HG03103 (cell line): ENCODE measurements around the gene GLIS2.

Experiments
- ATAC-seq: cut with Tn5 transposase; IDR thresholded peaks from one replicate; pipeline ENCODE4 v1.9.1; 2021; ENCODE audit warnings: low read depth; ENCODE audit not compliant: unreplicated experiment

Gene GLIS2

DNA sequence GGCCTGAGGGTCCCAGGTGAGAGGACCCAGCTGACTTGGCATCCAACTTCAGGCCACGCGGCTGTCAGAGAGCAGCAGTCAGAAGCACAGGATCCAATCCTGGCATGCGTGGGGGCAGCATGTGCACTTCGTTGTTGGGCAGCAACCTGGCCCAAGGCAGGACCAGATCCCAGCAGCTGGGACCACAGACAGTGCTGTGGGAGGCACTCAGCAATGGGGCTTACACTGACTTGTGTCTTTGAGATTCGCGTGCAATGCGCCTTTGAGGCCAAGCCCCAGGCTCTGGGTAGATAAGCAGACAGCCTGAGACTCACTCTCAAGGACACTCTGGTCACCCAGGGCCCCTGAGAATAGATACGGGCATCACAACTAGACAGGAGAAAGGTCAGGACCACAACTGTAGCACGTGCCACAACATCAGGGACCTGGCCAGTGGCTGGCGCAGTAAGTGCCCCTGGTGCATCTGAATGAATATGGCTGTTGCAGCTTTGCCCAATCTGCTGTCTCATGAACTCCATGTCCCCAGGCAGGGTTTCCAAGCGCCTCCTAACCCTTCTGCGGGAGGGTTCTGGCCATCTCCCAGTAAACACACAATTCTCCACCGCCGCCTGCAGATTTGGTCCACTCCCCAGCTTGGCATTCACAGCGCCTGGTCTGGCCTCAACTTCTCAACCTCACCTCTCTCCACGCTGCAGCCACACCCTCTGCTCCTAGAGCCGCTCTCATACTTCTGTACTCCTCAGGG, 32.1 kb downstream of the GLIS2 start:
- no peak for ATAC-seq

DNA sequence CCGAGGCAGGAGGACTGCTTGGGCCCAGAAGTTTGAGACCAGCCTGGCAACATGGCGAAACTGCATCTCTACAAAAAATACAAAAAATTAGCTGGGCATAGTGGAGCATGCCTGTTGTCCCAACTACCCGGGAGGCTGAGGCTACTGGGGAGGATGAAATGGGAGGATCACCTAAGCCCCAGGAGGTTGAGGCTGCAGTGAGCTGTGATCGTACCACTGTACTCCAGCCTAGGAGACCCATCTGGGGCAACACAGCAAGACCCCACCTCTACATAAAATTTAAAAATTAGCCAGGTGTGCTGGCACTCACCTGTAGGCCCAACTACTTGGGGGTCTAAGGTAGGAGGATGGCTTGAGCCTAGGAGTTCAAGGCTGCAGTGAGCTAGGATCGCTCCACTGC, 33.5 kb downstream of the GLIS2 start:
- no peak for ATAC-seq

DNA sequence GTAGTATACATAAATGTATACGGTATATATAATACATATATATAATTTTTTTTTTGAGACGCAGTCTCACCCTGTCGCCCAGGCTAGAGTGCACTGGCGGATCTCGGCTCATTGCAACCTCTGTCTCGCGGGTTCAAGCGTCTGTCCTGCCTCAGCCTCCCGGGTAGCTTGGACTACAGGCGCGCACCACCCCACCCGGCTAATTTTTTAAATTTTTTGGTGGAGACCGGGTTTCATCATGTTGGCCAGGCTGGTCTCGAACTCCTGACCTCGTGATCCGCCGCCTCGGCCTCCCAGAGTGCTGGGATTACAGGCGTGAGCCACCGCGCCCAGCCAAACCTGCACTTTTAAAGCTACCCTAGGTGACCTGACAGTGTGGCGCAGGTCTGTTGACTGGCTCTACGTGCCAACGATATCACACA, 34.5 kb downstream of the GLIS2 start:
- no peak for ATAC-seq

DNA sequence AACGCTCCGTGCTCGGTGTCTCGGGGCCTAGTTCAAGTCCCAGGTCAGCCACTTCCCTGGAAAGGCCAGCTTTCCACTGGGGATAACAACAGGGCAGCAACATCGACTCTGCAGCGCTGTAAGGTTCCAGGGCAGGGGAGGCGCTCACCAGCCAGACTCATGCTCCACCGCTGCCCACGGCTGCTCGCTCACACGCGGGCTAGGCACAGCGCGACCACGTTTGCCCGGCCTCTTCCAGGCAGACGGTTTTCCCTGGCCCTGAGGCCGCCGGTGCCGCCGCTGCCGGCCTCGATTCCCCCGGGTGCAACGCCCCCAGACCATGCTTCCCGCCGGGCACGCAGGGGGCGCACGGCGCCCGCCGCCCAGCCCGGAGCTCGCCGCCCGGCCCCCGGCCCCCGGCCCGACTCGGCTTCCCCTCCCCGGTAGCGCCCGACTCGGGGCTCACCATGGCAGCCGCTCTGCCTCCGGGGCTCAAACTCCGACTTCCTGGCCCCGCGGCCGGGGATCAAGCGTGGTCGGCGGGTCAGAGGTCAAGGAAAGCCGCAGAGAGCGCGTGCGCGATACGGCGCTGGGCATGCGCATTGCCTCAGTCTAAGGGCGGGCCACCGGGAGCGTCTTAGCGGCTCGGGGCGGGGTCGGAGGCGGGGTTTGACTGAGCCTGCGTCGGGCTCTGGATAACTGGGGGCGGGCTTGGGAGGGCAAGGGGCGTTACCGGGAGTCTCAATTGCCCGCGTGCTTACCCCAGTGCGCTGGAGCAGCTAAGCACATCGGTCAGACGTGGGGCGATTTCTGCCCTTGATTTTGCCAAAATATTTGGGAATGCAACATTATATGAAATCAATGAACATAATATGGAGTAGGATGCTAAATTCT, 35.2 kb downstream of the GLIS2 start, which contains the start of gene PAM16:
Gene PAM16, minus strand, starts transcription at position 535 of the 873 bp plus-strand sequence. Its CDS starts 87 bp downstream, at position 448.
- ATAC-seq = peak; percentile 91

DNA sequence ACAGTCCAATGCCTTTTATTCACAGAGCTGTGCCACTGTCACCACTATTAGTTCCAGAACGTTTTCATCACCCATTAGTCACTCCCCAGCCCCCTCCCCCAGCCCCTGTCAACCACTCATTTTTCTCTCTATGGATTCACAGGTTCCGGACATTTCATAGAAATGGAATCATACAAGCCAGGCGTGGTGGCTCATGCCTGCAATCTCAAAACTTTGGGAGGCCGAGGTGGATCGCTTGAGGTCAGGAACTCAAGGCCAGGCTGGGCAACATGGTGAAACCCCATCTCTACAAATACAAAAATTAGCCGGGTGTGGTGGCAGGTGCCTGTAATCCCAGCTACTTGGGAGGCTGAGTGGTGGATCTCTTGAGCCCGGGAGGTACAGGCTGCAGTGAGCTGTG, 36.0 kb downstream of the GLIS2 start:
- no peak for ATAC-seq

DNA sequence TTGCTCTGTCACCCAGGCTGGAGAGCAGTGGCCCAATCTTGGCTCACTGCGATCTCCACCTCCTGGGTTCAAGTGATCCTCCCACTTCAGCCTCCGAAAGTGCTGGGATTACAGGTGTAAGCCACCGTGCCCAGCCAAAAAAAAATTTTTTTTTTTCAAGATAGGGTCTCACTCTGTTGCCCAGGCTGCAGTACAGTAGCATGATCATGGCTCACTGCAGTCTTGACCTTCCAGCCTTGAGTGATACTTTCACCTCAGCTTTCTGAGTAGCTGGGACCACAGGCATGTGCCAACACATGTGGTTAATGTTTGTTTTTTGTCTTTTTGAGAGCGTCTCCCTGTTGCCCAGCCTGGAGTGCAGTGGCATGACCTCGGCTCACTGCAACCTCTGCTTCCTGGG, 37.0 kb downstream of the GLIS2 start:
- ATAC-seq = no peak

DNA sequence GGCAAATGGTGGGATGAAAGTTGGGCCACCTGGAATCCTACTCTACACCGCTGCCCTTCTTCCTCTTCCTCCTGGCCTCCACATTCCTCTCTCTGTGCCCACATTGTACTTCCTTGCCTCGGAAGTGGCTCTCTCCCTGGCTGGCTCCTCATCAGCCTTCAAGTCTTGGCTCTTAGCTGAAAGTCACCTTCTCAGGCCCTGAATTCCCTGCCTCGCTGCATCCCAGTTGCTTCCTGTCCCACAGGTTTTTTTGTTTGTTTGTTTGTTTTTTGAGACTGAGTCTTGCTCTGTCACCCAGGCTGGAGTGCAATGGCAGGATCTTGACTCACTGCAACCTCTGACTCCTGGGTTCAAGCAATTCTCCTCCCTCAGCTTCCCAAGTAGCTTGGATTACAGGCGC, 37.8 kb downstream of the GLIS2 start:
- no peak for ATAC-seq

DNA sequence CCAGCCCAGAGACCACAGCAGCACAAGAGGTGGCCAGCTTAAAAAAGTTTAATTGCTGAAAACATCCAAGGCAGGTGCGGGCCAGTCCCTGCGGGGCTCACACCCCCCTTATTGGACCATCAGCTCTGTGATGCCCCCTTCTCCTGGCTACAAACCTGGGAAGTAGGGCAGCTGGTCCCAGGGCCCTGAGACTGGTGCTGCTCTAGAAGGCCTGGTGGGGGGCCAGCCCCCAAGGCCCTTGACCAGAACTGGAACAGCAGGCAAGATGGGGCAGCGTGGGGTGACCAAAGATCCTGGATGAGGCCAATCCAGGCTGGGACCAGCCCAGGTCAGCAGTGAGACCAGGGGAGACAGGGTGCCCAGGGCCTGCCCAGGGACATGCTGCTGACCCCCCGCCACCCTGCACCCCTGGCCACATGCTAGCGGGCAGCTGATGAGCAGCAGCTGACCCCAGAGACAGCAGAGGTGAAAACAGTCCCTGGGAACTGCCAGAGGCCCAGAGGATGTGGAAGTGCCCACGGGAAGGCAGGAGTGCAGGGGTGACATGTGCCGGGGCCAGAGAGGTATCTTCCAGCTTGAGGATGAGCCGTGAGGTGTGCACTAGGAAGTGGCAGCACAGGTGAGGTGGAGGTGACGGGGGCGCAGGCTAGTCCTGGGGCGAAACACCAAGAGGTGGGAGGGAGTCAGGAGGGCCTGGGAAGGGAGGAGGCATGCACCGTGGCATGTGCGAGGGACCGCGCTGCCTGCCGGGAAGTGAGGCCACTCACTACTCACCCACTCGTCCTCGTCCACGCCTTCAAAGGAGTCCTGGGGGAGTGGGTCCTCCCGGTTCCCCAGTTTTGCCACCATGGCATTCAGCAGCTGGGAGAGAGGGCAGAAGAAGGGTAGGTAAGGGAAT, 38.9 kb downstream of the GLIS2 start:
- no peak for ATAC-seq

DNA sequence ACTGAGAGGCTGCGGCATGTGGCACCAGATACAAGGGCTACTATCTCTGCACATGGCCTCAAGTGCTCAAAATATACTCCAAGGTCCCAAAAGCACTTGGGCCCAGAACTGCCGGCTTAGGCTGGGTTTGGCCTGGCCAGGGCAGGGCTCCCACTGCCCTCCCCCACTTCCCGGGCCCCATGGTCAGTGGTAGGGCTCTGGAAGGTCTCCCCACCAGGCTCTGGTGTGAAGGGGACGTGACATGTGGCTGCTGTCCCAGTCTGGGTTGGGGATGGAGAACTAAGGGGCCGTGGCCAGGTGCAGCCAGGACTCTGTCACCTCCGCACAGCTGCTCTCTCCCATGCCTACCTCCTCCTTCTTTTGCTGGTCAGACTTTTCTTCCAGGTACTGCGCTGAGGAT, 41.0 kb downstream of the GLIS2 start:
- ATAC-seq = no peak

DNA sequence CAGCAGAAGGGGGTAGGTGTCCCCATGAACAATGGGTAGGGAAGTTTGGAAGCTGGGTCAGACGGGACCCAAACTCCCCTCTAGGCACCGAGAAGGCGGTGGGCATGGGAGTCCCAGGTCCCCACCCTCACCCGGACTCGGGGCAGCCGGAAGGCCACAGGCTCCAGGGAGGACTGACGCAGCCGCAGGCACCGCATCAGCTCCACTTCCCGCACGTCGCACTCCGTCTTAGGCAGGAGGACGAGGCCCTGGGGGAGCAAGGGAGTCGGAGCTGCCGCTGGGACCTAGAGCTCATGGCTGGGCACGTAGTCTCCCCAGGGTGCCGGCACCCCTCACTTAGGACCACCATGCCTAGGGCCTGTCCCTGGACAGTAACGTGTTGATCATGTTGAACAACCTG, 42.4 kb downstream of the GLIS2 start:
- no peak for ATAC-seq

DNA sequence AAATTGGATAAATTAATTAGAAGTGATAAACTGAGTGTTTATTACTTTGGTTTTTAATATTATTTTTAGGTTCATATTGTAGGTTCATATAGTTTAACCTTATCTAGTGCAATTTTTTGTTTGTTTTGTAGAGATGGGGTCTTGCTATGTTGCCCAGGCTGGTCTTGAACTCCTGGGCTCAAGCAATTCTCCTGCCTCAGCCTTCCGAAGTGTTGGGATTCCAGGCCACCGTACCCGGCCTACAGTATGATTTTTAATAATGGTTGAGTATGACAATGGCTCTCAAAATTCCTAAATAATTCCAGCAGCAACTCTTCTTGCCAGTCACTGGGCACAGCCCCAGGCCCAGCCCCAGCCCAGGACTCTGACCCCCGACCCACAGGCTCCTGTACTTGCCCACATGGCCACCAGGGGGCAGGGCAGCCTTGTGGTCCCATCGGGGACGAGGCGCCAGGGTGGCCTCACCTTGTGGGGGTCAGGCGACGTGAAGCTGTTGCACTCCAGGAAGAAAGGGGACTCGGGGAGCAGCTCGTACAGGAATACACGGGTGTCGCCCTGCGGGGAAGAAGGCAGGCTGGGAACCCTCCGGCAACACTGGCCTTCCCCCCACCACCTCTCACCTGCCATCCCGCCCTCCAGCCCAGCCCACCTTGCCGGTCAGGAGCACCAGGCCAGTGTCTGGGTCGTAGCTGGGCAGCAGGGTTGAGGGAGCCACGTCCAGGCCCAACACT, 43.1 kb downstream of the GLIS2 start:
- ATAC-seq = no peak

DNA sequence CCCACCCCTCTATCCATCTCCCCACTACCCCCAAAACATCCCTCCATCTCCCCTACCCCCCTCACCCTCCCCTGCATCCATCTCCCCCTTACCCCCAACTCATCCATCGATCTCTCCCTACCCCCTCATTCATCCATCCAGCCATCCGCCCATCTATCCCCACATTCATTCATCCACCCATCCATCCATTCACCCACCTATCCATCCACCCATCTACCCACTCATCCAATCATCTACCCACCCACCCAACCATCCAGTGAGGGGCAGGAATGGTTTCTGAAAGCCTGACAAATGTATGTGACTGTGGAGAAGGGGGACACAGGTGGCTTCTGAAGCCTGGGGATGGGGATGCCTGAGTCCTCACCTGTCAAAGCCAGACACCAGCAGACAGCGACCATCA, 44.0 kb downstream of the GLIS2 start:
- no peak for ATAC-seq

DNA sequence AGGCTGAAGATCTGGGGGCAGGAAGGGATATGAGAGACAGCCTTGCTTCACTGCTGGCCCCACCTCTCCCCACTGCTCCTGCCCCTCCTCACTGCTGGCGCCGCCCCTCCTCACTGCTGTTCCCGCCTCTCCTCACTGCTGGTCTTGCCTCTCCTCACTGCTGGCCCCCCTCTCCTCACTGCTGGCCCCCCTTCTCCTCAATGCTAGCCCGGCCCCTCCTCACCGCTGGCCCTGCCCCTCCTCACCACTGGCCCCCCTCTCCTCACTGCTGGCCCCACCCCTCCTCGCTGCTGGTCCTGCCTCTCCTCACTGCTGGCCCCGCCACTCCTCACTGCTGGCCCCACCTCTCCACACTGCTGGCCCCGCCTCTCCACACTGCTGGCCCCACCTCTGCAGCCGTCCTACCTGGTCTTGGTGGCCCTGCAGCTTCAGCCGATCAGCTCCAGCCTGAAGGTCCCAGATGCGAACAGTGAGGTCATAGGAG, 44.7 kb downstream of the GLIS2 start:
- ATAC-seq = no peak

DNA sequence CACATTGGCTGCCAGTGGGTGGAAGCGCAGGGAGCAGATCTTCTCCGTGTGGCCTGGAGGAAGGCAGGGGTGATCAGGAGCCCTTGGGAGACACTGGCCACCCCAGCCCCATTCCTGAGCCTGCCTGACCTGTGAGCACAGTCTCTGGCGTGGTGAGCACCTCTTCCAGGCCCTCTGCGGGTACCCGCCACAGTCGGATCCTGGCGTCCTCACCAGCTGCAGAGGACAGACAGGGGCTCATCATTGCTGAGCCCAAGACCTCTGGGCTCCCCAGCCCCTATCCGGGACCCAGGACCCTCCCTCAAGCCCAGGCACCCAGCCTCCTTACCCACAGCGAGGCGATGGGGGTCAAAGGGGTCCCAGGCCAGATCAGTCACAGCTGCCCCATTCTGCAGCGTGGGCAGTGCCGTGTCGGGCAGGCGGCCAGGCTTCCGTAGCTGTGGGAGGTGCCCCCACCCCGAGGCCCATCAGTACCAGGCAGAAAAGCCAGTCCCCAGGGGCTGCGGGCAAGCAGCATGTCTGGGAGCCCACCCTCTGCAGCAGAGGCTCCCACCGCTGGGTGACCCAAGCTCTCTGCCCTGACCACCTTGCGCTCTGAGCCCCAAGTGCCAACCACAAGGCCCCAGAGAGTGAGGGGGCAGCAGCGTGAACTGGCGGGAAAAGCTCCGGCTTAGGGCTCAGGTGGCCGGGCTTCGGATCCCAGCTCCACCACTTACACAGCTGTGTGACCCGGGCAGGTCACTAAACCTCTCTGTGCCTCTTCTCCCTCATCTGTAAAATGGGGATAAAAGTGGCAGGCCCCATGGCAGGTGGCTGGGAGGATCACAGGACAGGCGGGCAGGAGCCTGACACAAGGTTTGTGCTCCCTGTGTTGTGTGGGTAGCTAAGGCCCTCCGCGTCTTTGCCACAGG, 45.4 kb downstream of the GLIS2 start:
- ATAC-seq = no peak

DNA sequence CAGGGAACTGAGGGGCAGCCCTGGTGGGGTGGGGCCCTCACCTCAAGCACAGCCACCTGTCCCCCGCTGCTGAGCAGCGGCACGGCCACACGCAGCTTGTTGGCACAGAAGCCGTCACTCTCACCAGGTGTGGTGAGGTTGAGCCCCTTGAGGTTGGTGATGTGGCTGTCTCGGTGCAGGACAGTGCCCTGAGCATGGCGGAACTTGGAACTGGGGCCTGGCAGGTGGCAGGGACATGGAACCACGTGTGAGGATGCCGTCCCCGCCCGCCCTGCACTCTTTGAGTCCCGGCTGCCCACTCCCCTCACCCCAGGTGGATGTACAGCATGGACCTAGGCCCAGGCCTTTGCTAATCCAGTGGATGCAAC, 46.1 kb downstream of the GLIS2 start:
- no peak for ATAC-seq

DNA sequence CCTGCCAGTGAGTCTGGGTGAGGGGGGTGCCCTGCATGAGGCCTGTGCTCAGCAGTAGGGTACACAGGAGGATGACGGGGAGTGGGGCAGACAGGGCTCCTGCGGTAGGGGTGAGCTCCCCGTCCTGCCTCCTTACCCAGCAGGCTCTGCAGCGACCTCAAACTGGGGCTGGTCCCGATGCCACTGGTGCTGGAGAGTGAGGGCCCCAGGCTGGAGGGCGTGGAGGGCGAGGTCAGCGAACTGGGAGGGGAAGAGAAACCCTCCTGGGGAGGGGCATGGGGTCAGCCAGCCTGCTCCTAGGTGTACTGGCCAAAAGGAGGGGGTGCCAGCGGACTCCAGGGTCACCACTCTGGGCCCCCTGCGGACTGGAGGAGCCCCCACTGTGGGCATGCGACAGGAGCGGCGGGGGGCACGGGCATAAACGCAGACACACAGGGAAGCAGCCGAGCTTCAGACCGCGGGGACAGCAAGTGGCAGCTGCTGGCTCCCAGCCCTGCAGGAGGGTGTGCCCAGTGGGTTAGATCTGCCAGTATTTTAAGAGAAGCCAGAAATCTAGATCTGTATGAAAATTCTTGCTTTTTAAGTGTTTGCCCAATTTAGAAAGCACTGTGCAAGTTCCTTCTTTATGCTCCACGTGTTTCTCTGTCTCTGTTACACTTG, 46.7 kb downstream of the GLIS2 start:
- ATAC-seq = no peak

DNA sequence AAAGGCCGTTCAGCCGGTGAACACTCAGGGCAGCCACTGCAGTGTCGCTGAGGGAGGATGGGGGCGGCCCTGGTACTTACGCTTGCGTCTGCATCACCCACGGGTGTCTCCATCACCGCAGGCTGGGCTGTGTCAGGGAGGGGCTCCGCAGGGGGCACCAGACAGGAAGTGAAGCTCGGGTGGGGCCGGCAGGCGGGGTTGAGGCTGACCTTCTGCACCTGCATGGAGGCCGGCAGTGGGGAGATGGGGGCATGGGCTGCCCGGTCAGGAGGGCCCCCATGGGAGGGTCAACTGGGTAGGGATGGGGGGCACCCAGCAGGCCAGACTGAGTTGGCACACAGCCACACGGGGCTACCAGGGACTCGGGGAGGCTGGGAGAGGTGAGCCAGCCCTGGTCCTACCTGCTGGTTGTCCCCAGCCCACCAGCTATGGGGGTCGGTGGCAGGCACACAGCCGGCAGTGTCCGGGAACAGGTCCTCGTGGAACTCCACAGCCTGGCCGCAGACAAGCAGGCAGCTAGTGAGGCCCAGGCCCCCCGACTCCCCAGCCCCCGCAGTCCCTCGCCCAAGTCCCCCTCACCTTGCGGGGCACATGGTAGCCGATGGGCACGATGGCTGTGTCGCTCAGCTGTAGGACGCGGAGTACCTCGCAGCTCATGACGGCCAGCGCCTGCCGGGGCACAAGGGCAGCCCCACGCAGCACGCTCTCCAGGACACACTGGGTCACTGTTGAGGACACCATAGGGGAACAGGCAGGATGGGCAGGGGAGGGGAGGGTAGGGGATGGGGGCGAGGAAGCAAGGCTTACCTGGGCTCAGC, 48.5 kb downstream of the GLIS2 start:
- no peak for ATAC-seq

DNA sequence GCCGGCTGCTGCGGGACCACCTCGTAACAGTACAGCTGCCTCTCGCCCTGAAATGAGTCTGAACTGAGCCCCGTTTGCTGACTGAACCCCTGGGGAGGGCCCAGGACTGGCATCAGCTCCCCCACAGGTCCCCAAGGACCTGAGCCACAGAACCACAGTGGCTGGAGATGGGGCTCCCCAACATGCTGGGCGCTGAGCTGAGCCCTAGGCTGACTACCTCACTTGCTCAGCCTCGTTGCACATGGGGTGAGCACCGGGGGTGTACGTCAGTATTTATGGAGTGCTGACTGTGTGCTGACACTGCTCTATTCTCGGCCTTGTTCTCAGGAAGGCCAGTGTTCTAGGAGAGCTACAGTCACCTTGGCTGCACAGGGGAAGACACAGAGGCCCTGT, 49.1 kb downstream of the GLIS2 start:
- no peak for ATAC-seq
